ENCODE measurements around the gene ZBTB2.

Gene ZBTB2, protein sequence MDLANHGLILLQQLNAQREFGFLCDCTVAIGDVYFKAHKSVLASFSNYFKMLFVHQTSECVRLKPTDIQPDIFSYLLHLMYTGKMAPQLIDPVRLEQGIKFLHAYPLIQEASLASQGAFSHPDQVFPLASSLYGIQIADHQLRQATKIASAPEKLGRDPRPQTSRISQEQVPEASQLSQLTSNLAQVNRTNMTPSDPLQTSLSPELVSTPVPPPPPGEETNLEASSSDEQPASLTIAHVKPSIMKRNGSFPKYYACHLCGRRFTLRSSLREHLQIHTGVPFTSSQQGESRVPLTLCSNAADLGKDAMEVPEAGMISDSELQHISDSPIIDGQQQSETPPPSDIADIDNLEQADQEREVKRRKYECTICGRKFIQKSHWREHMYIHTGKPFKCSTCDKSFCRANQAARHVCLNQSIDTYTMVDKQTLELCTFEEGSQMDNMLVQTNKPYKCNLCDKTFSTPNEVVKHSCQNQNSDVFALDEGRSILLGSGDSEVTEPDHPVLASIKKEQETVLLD

DNA sequence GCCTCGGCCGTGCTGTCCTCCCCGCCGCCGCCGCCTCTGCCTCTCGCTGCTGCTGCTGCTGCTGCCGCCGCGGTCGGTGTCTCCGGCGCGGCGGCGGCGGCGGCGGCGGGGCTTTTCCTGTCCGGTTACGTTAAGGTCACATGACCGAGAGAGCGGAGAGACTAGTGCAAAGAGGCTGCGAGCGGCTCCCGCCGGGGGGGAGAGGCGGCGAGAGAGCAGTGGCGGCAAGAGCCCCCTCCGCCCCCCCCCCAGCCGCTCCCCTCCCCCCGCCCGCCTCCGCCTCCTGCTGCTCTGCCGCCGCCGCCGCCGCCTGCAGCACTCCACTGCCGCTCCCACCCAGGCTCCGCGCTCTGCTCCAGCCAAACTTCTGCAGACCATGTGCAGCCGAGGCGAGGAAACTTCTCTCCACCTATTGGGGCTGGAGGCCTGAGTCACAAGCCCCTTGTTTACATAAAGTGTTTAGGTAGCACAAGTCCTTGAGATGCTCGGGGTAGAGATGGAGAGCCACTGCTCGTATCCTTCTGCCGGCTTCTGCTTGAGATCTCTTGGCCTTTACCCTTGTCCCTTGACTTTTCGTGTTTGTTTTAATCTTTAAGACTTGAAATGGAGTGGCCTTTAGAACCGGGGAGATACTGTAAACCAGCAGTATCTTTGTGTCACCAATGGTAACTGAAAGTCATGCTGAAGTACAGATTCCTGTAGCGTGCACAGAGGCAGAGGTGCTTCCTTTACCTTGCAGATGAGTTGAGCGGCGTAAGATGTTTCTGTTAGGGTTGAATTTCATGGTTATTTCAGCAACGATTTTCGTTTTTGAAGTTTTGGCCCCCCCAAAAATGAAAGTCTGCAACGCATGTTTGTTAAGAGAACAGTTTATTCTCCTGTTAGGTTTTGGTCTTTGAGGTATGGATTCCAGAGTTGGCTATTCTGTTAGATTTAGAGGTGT is at the start of gene ZBTB2:
TSS of gene ZBTB2 (minus strand) at position 89 of the 943 bp plus-strand sequence. CDS start 17,922 bp downstream, outside the sequence.
- TF ChIP-seq, protein P1, sequence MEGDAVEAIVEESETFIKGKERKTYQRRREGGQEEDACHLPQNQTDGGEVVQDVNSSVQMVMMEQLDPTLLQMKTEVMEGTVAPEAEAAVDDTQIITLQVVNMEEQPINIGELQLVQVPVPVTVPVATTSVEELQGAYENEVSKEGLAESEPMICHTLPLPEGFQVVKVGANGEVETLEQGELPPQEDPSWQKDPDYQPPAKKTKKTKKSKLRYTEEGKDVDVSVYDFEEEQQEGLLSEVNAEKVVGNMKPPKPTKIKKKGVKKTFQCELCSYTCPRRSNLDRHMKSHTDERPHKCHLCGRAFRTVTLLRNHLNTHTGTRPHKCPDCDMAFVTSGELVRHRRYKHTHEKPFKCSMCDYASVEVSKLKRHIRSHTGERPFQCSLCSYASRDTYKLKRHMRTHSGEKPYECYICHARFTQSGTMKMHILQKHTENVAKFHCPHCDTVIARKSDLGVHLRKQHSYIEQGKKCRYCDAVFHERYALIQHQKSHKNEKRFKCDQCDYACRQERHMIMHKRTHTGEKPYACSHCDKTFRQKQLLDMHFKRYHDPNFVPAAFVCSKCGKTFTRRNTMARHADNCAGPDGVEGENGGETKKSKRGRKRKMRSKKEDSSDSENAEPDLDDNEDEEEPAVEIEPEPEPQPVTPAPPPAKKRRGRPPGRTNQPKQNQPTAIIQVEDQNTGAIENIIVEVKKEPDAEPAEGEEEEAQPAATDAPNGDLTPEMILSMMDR (IDR thresholded peaks at IDR 0.05): no peak
- H3K4me3 ChIP-seq: peak within 1 kb of the TSS; percentile 99
- peak; percentile 84 for DNase-seq (ENCODE audit: low spot score)
- peak within 1 kb of the TSS; percentile 99 to 100 for H3K27ac ChIP-seq

DNA sequence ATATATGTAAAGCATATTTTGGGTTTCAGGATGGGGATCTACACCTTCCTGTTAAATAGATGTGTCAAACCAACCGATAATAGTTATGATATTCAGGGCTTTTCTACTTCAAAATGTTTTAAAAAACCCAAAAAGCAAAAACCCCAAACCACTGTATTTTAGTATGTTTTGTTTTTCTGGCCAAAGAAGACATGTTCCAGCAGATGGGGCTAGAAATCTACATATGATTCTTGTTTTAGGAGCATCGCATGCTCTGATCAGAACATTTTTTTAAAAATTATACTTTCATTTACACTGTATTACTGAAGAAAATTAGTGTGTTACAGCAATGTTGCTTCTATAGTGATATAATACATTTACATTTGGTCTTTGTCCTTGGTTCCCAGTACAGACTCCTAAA is 49.6 kb upstream of the ZBTB2 start:
- no peak for DNase-seq (ENCODE audit: low spot score)
- H3K4me3 ChIP-seq: peak overlapping the region; percentile 32
- peak overlapping the region; percentile 64 to 68 for H3K27ac ChIP-seq
- TF ChIP-seq, protein P1 (IDR thresholded peaks at IDR 0.05): no peak

DNA sequence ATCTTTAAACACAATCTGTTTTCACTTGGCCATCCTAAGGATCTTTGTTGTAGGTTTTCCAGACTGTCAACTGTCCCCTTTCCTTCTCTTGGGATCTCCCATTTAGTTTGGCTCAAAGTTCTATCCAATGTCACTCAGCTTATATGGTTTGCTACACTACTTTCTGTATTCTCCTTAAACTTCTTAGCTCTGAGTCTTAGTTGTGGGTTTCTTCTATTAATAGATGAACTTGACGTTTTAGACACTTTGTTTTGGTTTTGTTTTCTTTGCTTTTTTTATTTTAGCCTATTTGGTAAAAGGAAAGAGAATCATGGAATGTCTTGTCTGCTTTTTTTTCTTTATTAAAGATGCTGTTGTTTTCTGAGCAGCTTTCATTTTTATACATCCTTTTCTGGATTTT is 49.1 kb upstream of the ZBTB2 start:
- Histone ChIP-seq H3K4me3 (peak overlapping the region; percentile 32), H3K27ac (peak overlapping the region; percentile 64 to 68)
- DNase-seq (ENCODE audit: low spot score): no peak
- TF ChIP-seq, protein P1 (IDR thresholded peaks at IDR 0.05): no peak

DNA sequence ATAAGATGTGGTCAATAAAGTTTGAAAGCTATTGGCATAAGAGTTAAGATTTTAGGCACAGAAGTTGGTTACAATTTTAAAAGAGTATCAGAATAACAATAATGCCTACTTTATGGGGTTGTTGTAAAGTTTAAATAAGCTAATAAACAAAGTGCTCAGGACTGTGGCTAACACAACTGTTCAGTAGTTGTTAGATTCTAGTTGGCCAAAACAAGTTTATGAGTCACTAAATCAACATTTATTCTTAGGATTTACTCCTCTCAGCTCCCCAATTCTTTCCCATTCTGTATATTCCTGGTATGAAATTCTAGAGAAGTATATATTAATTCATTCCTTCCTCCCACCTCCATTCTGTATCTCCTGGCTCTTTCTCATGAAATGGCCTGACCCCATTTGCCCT is 46.0 kb upstream of the ZBTB2 start:
- Histone ChIP-seq H3K4me3 (no peak overlapping the region), H3K27ac (peak overlapping the region; percentile 21 to 79)
- TF ChIP-seq, protein P1 (IDR thresholded peaks at IDR 0.05): no peak
- no peak for DNase-seq (ENCODE audit: low spot score)

DNA sequence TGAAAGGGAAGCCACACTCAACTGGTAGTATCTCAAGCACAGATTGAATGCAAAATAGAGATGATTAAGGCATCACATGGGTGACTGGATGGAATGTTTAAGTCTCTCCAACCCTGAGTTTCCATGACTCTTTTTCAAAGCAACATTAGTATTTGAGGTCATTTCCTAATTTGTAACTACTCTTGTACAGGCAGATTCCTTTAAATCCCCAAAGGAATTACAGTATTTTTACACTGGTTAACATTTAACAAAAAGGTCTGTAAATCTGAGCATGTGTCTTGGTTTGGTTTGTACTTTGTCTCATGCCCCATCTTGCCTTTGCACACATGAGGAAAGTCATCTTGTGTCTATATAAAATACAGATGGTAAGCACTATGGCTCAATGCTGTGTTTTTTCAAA is 45.4 kb upstream of the ZBTB2 start:
- DNase-seq (ENCODE audit: low spot score): no peak
- Histone ChIP-seq H3K4me3 (peak overlapping the region; percentile 40), H3K27ac (peak overlapping the region; percentile 21 to 79)
- TF ChIP-seq, protein P1 (IDR thresholded peaks at IDR 0.05): no peak

DNA sequence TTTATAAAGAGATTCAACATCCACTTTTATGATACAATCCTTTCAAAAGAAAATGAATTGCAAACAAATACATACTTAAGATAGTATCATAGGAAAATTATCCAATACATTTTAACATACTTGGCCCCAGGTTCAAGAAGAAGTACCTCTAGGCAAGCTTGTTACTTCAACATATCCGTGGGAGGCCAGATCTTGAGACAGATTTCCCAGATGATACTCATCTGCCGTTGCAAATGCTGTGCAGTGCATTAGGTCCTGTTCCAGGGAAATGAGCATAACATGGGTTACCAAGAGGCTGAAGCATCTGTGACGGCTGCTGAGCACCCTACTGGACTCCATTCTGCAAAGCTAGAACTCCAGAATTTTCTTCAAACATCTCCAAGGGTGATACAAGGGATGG is 44.9 kb upstream of the ZBTB2 start:
- DNase-seq (ENCODE audit: low spot score): no peak
- TF ChIP-seq, protein P1 (IDR thresholded peaks at IDR 0.05): no peak
- peak overlapping the region; percentile 40 for H3K4me3 ChIP-seq
- H3K27ac ChIP-seq: peak overlapping the region; percentile 21 to 79

Data from coronary artery (tissue), 2 donors.